HG03159 (cell line): ENCODE measurements around the gene SPACA6.
"Not testable (repeated sequence)": the region's sequence is repeated elsewhere in the genome, so short reads cannot be mapped to it uniquely, and the experiment has no call there.

ENCODE experiments used
- ATAC-seq: cut with Tn5 transposase; IDR thresholded peaks from one replicate; pipeline ENCODE4 v1.9.1; 2021; ENCODE audit warnings: mild to moderate bottlenecking, moderate library complexity; ENCODE audit not compliant: unreplicated experiment

Gene SPACA6, protein sequence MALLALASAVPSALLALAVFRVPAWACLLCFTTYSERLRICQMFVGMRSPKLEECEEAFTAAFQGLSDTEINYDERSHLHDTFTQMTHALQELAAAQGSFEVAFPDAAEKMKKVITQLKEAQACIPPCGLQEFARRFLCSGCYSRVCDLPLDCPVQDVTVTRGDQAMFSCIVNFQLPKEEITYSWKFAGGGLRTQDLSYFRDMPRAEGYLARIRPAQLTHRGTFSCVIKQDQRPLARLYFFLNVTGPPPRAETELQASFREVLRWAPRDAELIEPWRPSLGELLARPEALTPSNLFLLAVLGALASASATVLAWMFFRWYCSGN

DNA sequence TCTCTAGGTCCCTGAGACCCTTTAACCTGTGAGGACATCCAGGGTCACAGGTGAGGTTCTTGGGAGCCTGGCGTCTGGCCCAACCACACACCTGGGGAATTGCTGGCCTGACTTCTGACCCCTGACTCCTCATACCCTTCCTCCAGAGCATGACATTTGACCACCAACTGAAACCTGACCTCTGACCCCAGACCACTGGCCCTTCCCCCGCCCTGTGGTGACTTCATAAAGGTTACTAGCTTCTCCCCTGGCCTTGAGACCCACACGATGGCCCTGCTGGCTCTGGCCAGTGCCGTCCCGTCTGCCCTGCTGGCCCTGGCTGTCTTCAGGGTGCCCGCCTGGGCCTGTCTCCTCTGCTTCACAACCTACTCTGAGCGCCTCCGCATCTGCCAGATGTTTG, at the start of gene SPACA6:
Gene SPACA6 (plus strand): TSS at position 71 of the 400 bp plus-strand sequence. CDS start 197 bp downstream, at position 268.
- no peak for ATAC-seq

DNA sequence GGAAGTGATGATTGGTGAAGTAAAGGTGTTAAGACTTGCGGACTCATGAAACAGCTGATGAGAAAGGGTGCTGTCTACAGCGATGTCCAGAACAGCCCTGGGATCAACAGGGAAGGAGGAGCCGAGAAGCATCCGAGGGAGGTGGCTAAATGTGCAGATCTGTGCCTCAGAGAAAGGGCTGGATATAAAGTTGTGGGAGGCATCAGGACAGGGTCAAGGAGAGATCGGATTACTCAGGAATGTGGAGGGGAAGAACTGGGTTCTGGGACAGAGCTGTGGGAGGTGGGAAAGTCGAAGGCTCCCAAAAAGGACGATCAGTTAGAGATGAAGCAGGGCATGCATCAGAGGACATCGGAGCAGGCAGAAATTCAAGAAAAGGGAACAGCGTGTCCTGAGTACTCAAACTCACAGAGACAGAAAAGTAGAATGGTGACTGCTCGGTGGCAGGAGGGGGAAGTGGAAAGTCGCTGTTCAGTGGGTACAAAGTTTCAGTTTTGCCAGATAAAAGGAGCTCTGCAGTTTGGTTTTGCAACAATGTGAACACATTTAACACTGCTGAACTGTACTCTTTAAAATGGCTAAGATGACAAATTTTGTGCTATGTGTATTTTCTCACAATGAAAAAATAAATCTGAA, 48.4 kb upstream of the SPACA6 start:
- no peak for ATAC-seq

DNA sequence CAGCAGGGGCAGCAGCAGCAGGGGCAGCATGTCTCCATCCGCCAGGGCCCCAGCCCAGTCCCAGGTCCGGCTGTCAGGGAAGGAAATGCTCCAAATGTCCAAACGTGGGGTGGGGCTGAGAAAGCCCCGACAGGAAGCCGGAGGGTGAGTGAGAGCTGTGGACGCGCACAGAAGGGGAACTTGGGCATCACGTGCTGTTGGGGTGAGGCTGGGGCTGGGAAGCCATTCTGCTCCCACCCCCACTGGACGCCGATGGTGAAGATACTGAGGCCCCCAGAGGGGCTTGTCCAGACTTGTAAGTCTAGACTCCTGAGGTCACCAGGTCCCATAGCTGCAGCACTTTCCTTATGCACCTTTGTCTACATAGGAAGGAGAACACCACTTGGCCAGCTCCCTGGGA, 46.4 kb upstream of the SPACA6 start, which contains the start of gene SIGLEC14:
Gene SIGLEC14 (minus strand): TSS at position 96 of the 400 bp plus-strand sequence. CDS start 66 bp downstream, at position 30.
- ATAC-seq, result not testable (repeated sequence)

DNA sequence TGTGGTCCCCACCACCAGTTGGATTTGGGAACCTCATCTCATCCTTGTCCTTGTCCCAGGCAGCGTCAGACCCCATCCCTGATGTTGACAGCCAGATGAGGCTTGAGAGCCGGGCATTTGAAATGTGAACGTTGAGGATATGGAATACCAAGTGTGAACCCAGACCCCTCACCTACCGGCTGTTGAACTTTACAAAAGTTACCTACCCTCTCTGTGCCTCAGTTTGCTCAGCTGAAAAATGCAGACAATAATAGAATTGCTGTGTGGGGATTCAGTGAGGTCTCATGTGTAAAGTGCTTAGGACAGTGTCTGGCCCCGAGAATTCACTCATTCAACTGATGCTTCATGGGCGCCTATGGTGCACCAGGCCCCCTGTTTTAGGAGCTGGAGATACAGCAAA, 45.8 kb upstream of the SPACA6 start:
- ATAC-seq, result no peak

DNA sequence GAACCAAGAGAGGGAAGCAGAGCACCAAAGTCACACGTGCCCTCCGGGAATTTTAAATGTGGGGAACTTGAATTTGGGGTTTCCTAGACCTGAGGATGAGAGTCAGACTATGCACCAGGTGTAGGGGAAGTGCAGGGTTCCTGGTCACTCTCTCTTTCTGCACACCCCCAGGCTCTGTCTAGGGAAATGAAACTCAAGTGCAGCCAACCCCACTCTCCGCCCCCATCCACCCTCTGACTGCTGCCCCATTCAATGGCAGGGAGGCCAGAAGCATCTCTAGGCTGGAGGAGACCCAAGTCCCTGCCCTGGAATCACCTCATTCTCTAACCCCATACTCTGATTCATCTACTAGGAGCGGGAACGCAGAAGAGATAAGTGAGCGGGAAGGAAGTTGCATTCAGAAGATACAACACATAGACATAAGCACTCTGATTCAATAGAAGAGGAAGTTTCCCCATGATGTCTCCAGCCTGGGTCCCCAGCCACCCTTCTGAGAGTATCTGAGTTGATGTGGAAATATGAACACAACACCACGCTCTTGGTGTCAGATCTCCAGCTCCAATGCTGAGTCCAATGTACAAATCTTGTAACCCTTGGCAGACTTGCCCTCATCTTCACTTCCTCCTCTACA, 41.8 kb upstream of the SPACA6 start:
- ATAC-seq, result peak; percentile 52

DNA sequence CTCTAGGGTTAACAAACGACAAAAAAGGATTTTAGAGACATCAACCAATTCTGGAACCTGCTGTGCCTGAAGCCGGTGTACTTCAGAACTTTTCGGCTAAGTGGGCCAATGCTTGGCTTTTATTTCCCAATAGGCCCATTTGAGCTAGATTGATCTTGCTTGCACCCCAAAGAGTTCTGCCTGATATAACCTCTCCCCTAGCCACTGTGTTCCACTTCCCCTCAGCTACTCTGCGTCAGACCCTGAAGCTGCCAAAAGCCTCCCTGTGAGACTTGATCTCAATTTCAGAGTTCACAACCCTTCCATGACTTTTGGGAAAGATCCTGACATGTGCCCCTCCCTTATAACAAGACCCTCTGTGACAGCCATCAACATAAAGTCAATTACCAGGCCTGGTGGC, 40.9 kb upstream of the SPACA6 start:
- no peak for ATAC-seq

DNA sequence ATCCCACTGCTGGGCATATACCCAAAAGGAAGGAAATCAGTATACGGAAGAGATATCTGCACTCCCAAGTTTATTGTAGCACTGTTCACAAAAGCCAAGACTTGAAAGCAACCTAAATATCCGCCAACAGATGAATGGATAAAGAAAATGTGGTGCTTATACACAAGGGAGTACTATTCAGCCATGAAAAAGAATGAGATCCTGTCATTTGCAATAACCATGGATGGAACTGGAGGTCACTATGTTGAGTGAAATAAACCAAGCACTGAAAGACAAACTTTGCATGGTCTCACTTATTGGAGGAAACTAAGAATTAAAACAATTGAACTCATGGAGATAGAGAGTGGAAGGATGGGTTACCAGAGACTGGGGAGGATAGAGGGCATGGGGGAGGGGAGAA, 40.0 kb upstream of the SPACA6 start:
- ATAC-seq, result no peak

DNA sequence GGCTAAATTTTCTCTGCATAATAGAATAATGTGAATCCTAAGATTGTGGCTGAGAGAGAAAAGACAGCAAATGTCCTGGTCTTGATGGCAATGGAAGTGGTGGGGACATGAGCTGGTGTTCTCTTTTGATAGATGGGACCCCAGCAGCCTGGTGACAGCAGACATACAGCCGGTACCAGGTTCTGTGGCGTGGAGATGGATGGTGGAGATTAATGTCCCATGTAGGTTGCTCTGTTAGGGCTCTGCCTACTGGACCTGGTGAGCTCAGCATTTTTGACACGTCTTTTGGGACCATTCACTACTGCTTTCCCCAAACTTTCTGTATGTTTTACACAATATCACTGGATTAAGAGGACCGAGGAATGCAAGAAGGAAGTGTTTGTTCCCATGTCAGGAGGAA, 38.3 kb upstream of the SPACA6 start:
- ATAC-seq, result no peak

DNA sequence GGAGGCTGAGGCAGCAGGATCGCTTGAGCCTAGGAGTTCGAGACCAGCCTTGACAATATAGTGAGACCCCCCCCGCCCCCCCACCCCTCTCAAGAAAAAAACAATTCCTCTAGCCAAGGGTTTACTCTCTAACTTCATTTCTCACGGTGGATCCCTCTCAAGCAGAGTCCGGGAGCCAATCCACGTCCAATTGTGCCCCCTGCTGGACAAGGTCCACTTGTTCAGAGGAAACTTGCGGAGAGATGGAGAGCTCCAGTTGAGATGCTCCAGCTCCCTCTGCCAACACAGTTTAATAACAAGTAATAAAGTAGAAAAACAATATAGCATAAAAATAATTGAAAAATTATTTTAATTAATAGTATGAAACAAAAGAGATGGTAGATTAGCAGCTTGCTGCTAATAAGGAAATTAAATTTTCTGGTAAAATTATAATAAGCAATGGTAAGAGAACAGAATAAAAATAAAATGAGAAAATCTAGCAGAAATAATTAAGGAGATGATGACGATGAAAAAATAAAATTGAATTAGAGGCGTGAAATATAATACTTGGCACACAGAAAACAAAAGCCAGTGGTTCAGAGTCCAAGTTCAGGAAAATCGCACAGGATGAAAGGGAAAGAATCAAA, 32.0 kb upstream of the SPACA6 start:
- ATAC-seq, result no peak

DNA sequence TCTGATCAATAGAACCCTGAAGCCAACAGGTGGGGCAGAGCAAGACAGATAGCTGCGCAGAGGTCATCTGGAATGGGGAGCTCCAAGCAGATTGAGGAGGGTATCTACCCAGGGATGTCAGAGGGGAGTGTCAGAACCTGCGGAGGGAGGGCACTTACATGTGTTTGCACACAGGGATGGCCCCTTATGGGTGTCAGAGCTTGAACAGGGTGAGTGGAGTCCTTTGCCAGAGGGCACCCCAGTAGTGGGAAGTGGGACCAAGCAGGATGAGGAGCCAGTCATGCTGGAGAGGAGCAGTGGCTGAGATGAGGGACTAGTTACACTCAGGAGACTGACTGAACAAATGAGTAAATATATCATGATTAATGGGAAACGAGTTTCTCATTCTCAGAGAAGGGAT, 29.5 kb upstream of the SPACA6 start:
- ATAC-seq, result no peak

DNA sequence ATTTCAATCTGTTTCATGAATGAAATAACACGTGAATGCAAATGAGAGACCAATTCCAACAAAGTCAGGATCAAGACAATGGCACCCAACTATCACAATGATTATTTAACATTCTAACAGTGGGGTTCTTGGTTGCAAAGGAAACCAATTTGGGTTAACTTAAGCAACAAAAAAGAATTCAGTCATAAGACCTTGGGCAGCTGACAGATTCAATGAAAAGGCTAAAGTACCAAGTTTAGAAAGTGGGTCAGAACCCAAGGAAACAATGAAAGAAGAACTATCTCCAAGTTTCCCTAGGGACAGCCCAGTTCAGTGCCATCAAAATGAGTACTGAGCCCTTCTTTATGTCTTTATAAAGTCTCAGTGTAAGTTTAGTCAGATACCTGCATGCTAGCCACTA, 29.0 kb upstream of the SPACA6 start:
- ATAC-seq, result no peak

DNA sequence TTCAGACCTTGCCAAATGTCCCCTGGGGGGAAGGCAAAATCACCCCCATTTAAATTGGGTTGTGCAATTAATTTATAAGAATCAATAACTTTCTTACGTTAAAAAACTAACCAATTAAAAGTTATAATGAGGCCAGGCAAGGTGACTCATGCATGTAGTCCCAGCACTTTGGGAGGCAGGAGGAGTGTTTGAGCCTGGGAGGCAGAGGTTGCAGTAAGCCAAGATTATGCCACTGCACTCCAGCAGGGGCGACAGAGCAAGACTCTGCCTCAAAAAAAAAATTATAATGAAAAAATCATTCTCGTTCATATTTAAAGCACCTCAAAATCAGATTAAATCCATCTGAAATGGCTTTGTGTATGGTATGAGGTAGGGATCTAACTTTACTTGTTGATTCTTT, 28.1 kb upstream of the SPACA6 start:
- no peak for ATAC-seq

DNA sequence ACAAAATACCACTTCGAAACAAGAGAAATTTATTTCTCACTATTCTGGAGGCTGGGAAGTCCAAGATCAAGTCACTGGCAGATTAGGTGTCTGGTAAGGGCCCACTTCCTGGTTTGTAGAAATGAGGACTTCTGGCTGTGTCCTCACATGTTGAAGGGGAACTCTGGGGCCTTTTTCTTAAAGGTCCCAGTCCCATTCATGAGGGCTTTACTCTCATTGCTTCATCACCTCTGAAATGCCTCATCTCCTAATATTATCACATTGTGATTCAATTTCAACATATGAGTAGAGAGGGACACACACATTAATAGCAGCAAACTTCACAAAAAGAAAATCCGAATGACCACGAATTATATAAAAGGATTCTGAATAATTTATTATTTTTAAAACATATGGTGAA, 24.9 kb upstream of the SPACA6 start:
- no peak for ATAC-seq

DNA sequence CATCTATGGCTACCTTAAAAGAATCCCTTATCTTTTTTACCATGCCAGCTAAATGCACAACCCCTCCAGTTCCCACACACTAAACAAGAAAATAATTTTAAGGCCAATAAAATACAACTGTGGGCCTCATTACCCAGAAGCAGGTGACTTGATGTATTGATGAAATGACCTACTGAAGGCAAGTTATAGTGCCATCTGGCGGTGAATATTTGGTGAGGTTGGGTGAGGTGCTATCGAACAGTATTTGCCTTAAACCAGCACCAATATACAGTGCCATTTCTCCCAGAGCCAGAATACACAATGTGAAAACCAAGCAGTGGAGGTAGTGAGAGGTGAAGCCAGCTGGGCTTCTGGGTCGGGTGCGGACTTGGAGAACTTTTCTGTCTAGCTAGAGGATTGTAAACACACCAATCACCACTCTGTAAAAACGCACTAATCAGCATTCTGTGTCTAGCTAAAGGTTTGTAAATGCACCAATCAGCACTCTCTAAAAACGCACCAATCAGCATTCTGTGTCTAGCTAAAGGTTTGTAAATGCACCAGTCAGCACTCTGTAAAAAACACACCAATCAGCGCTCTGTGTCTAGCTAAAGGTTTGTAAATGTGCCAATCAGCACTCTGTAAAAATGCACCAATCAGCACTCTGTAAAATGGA, 17.1 kb upstream of the SPACA6 start:
- ATAC-seq, result not testable (repeated sequence)

DNA sequence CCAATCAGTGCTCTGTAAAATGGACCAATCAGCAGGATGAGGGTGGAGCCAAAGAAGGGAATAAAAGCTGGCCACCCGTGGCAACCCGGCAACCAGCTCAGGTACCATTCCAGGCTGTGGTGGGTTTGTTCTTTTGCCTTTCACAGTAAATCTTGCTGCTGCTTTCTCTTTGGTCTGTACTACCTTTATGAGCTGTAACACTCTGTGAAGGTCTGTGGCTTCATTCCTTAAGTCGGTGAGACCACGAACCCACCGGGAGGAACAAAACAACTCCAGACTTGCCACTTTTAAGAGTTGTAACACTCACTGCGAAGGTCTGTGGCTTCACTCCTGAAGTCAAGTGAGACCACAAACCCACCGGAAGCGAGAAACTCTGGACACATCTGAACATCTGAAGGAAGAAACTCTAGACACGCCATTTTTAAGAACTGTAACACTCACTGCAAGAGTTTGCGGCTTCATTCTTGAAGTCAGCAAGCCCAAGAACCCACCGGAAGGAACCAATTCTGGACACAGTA, 16.5 kb upstream of the SPACA6 start:
- no peak for ATAC-seq

DNA sequence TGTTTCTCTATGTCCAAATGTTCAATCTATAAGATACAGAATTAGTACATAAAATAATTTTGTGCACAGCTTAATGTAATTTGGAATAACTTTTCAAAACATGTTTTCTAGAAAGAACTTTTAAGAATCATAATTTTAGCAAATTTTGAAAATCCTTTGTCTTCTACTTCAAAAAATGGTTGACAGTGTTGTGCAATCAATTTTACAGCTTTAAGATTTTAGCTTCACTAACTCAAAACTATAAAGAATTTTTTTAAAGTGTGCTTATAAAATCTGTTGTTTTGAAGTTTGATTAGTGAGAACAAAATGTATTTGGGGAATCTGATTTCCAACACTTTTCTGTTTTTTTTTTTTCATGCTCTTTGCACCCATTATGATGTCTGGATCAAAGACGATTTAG, 12.7 kb upstream of the SPACA6 start:
- no peak for ATAC-seq

DNA sequence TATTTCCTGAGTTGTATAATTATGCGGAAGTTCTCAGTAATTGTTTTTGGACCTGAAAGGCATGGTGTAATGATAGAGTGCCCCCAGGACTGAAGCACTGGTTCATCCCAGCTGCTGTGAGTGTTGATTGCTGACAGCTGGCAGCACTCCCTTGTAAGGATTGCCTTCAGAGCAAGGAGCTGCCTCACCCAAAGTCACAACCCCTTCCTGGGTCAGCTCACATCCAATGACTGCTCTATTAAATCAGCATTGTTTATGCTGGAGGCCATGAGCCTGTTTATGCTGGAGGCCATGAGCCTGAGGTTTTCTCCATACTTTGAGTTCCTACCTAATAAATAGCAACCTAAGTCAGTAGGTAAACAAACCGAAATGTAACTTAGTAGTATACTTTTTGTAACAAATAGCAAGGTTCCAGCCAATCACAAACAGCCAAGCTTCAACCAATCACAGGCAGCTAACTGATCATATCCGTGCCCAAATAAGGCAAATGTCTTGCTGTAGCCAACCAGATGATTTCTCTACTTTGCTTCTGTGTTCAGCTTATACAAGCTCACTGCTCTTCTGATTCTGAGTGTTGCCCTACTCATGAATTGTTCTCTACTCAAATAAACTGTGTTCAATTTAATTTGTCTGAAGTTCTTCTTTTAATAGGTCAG, 11.7 kb upstream of the SPACA6 start:
- ATAC-seq, result no peak

DNA sequence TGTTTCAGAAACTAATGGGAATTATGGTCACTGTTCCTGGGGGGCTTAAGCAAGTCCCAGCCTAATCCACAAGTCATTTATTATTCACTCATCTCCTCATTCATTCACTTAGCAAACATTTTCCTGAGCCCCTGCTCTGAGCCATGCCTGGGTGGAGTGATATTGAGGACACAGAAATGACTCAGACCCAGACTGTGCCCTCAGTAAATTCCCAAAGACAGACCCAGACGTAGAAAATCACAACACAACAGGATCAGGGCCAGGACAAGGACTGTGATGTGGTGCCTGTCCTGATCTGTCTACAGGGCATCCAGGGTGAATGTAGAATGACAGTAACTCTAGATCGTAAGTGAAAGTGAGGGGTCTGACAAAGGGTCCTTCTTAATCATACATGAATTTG, 7.0 kb upstream of the SPACA6 start:
- ATAC-seq, result no peak

DNA sequence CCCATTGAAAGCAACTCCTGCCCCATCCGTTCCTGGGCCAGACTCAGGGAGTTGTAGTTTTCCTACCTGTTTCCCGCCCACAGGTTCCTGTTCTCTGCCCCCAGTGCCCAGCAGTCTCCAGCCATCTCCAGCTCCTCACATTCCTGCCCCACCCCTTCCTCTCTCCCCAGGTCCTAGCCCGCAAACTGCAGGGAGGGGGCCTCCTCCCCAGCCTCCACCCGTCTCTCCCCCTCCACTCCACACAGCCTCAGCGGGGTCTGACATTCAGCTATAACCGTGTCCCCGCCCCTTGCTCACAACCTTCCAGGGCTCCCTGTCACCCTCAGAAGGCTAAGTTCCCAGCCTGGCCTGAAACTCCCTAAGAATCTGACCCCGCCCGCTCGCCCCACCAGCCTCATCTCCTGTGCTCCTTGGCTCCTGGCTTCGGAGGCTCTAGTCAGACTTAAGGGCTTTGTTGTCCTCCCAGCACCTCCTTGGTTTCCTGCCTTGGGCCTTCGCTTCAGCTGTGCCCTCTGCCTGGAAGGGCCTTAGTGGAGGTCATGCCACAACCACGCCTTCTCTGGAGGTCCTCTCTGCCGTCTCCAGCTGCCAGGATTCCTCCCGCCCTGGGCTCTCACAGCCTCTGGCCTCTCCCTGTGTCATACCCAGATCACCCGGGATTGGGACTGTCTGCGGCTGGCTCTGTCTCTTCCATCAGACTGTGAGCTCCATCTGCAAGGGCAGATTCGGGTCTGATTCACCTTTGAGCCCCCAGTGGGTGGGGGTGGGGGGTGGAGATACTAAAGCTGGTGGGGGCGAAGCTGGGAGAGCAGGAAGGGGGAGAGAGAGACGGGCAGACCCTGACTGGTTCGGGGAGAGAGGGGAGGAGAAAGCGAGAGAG, 5.1 kb upstream of the SPACA6 start:
- no peak for ATAC-seq
